ENCODE measurements around the gene TNFRSF17. TPM values are rescaled to one million over a fixed set of nuclear protein-coding genes. Genes with fewer than 3 reads are reported as not detected.
A peak's percentile ranks its signal among the peaks of the same experiment; 100 is the strongest.
"Not testable (repeated sequence)": the region's sequence is repeated elsewhere in the genome, so short reads cannot be mapped to it uniquely, and the experiment has no call there.

Gene TNFRSF17
- total RNA-seq (under 1 TPM; 0.20 to 0.22 TPM), polyA plus RNA-seq (ENCODE audit: insufficient read length in 2 of 2) (under 1 TPM in 1 of 2 donors, not detected in 1; 0.29 TPM)
- long read RNA-seq, donor 1: 0 reads
- long read RNA-seq, donor 2: 0 reads
- long read RNA-seq, donor 3: 0 reads
- long read RNA-seq, donor 4: 0 reads

DNA sequence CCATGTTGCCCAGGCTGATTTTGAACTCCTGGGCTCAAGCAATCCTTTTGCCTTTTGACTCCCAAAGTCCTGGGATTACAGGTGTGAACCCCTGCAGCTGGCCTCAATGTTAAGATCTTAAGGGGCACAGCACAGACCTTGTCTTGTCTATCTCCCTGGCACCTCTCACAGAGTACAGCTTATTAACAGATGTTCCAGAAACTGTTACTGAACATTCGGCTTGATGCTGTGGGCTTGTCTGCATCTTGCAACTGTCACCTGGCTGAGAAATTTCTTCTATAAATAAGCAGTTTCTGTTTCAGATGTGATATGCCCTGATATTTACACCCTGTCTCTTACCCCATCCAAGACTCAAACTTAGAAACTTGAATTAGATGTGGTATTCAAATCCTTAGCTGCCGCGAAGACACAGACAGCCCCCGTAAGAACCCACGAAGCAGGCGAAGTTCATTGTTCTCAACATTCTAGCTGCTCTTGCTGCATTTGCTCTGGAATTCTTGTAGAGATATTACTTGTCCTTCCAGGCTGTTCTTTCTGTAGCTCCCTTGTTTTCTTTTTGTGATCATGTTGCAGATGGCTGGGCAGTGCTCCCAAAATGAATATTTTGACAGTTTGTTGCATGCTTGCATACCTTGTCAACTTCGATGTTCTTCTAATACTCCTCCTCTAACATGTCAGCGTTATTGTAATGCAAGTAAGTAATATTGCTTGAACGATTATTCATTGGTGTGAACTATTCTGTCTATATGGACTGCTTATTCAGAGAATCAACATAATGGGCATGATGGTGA lies at the start of gene TNFRSF17:
Gene TNFRSF17, plus strand, starts transcription at position 450 of the 791 bp plus-strand sequence. Its CDS starts 115 bp downstream, at position 565.
- WGBS (ENCODE audit: insufficient coverage): 64% methylated on average over 5 of the region's 9 CpGs
- Histone ChIP-seq H3K4me1 (ENCODE audit: control insufficient read depth, insufficient read depth, low read length) (no peaks in the 10 kb centered on the region), H3K9me3 (ENCODE audit: control insufficient read depth, insufficient read depth, low read length) (no peaks in the 10 kb centered on the region), H3K36me3 (ENCODE audit: control insufficient read depth, insufficient read depth, low read length) (no peaks in the 10 kb centered on the region), H3K4me3 (ENCODE audit: low read depth, low read length) (no peak within 1 kb of the TSS), H3K27me3 (ENCODE audit: control insufficient read depth, insufficient read depth, low read length) (no peaks in the 10 kb centered on the region), H3K27ac (ENCODE audit: low read depth, low read length) (no peak within 1 kb of the TSS)
- DNase-seq (ENCODE audit: low read depth in 4 of 6, low spot score in 6 of 6): no peak

DNA sequence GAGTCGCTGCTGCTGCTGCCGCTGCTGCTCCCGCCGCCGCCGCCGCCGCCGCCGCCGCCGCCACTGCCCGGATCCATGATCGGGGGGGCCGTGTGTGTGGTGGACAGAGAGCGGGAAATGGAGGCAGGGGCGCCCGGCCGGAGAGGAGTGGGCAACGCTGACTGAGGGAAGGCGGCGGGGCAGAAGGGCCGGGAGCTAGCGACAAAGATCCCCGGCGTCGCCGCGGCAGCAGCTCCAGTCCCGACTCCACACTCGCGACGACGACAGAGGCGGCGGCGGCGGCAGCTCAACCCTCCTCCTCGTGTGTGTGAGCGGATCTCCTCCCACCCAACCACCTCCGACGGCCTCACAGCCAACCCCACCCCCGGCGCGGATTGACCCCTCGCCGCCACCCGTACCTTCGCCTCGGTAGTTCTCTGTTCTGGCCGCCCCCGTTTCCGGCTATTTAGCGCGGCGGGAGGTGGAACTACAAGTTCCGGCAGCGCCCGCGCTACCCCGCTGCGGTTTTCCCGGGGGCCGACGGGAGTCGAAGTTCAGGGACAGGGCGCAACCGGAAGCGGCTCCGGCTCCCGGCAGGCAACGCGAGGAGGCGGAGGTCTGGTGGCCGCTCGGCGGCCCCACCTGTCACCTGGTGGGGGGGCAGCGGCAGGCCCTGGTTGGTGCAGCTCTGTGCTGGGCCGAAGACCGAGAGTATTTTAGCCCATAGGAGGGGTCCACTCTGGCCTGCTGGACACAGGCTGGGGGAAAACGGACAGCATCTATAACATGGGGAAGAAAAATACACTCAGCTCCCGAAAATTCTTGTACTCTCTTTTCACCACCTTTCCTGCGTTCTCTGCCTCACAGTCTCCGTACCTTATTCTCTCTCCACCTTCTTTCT lies 49.1 kb upstream of the TNFRSF17 start, which contains the start of gene GSPT1:
Gene GSPT1, minus strand, starts transcription at position 313 of the 880 bp plus-strand sequence. Its CDS starts 236 bp downstream, at position 77.
- peaks cover 7% of the 10 kb centered on the region for H3K4me1 ChIP-seq (ENCODE audit: control insufficient read depth, insufficient read depth, low read length)
- H3K9me3 ChIP-seq (ENCODE audit: control insufficient read depth, insufficient read depth, low read length): no peaks in the 10 kb centered on the region
- no peaks in the 10 kb centered on the region for H3K27me3 ChIP-seq (ENCODE audit: control insufficient read depth, insufficient read depth, low read length)
- H3K4me3 ChIP-seq (ENCODE audit: low read depth, low read length): peak within 1 kb of the TSS; percentile 79
- DNase-seq (ENCODE audit: low read depth in 4 of 6, low spot score in 6 of 6): peak; percentile 89 to 99 (median 98)
- H3K36me3 ChIP-seq (ENCODE audit: control insufficient read depth, insufficient read depth, low read length): no peaks in the 10 kb centered on the region
- H3K27ac ChIP-seq (ENCODE audit: low read depth, low read length): peak within 1 kb of the TSS; percentile 88
- WGBS (ENCODE audit: insufficient coverage): under 1% methylated on average over 84 of the region's 84 CpGs

DNA sequence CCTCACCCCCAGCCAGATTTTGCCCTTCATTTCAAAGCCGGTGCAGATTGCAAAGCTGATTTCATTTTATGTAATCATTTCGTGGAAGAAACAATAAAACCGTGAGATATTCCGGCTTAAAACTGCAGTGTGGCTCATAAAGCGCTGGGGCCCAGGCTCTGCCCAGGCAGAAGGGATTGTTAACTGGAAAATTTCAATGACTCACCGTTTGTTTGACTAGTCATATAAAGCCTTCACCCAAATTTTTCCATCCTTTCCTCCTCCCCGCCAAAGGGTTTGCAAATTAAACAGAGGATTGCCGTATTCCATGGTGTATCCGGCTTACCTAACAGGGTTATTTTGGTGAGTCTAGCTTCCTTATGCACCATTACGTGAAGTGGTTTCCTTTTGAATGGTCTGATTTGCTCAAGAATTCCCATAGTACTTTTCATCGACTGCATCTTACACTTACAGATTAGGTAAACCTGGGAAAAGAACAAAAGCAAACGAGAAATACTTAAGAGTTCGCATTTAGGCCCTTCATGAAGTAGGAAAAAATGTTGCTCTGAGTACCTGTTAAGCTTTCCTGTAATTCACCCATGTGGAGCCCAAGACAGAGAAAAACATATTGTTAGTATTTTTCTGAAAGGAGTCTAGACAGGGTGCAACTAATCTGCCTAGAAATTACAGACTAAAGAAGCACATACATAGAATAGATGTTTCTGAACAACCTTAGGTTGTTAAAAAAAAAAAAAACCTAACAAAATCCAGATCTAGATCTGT lies 48.3 kb upstream of the TNFRSF17 start:
- peaks cover 7% of the 10 kb centered on the region for H3K4me1 ChIP-seq (ENCODE audit: control insufficient read depth, insufficient read depth, low read length)
- H3K27me3 ChIP-seq (ENCODE audit: control insufficient read depth, insufficient read depth, low read length): no peaks in the 10 kb centered on the region
- WGBS (ENCODE audit: insufficient coverage): 60% methylated on average over 7 of the region's 13 CpGs
- H3K27ac ChIP-seq (ENCODE audit: low read depth, low read length): peak overlapping the region; percentile 29
- H3K9me3 ChIP-seq (ENCODE audit: control insufficient read depth, insufficient read depth, low read length): no peaks in the 10 kb centered on the region
- H3K4me3 ChIP-seq (ENCODE audit: low read depth, low read length): peak overlapping the region; percentile 79
- no peak for DNase-seq (ENCODE audit: low read depth in 4 of 6, low spot score in 6 of 6)
- no peaks in the 10 kb centered on the region for H3K36me3 ChIP-seq (ENCODE audit: control insufficient read depth, insufficient read depth, low read length)

DNA sequence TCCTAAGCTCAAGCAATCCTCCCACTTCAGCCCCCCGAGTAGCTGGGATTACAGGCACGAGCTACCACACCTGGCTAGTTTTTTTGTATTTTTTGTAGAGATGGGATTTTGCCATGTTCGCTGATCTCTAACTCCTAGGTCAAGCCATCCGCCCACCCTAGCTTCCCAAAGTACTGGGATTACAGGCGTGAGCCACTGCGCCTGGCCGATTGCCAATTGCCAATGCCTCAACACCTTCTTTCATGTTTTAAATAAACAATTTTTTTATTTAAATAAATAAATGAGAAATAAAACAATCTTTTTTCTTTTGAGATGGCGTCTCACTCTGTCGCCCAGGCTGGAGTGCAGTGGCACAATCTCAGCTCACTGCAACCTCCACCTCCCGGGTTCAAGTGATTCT lies 41.0 kb upstream of the TNFRSF17 start:
- not testable (repeated sequence) for H3K27ac ChIP-seq (ENCODE audit: low read depth, low read length); DNase-seq (ENCODE audit: low read depth in 4 of 6, low spot score in 6 of 6); H3K36me3 ChIP-seq (ENCODE audit: control insufficient read depth, insufficient read depth, low read length); H3K4me3 ChIP-seq (ENCODE audit: low read depth, low read length); H3K9me3 ChIP-seq (ENCODE audit: control insufficient read depth, insufficient read depth, low read length); H3K27me3 ChIP-seq (ENCODE audit: control insufficient read depth, insufficient read depth, low read length); H3K4me1 ChIP-seq (ENCODE audit: control insufficient read depth, insufficient read depth, low read length)
- no CpG with 5 or more reads among the region's 10 CpGs for WGBS (ENCODE audit: insufficient coverage)

DNA sequence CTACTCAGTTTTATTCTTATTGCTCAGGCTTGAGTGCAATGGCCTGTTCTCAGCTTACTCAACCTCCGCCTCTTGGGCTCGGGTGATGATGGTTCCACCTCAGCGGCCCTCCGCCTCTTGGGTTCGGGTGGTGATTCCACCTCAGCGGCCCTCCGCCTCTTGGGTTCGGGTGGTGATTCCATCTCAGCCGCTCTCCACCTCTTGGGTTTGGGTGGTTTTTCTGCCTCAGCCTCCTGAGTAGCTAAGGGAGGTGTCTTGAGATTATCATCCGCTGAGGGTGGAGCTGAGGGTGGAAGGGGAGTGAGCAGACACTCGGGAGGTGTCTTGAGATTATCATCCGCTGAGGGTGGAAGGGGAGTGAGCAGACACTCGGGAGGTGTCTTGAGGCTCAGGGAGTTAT lies 37.7 kb upstream of the TNFRSF17 start:
- WGBS (ENCODE audit: insufficient coverage): 100% methylated on average over 2 of the region's 13 CpGs
- DNase-seq (ENCODE audit: low read depth in 4 of 6, low spot score in 6 of 6); H3K9me3 ChIP-seq (ENCODE audit: control insufficient read depth, insufficient read depth, low read length); H3K27ac ChIP-seq (ENCODE audit: low read depth, low read length); H3K27me3 ChIP-seq (ENCODE audit: control insufficient read depth, insufficient read depth, low read length); H3K4me3 ChIP-seq (ENCODE audit: low read depth, low read length); H3K36me3 ChIP-seq (ENCODE audit: control insufficient read depth, insufficient read depth, low read length); H3K4me1 ChIP-seq (ENCODE audit: control insufficient read depth, insufficient read depth, low read length): not testable (repeated sequence)

DNA sequence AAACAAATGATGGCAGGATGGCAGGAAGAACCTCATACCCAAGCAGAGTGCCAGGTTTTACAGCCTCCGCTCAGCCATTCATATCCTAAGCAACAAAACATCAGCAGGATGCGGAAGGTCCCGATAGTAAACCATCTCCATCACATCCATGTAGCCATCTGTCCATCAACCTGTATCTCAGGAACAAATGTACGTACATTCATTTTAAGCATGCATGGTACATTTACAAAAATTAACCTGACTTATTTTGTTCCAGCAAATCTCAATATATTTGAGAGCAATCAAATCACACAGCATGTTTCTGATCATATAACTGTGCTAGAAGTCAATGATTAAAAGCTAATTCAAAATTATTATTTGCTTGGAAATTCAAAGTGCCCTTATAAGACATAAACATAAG lies 23.1 kb upstream of the TNFRSF17 start, which contains the start of gene NPIPB2:
Gene NPIPB2, minus strand, starts transcription at position 101 of the 400 bp plus-strand sequence. Its CDS starts 0 bp downstream, at position 101.
- not testable (repeated sequence) for H3K4me3 ChIP-seq (ENCODE audit: low read depth, low read length); H3K27ac ChIP-seq (ENCODE audit: low read depth, low read length); H3K27me3 ChIP-seq (ENCODE audit: control insufficient read depth, insufficient read depth, low read length); H3K4me1 ChIP-seq (ENCODE audit: control insufficient read depth, insufficient read depth, low read length); H3K9me3 ChIP-seq (ENCODE audit: control insufficient read depth, insufficient read depth, low read length); H3K36me3 ChIP-seq (ENCODE audit: control insufficient read depth, insufficient read depth, low read length); DNase-seq (ENCODE audit: low read depth in 4 of 6, low spot score in 6 of 6)
- WGBS (ENCODE audit: insufficient coverage): no CpG with 5 or more reads among the region's 4 CpGs

DNA sequence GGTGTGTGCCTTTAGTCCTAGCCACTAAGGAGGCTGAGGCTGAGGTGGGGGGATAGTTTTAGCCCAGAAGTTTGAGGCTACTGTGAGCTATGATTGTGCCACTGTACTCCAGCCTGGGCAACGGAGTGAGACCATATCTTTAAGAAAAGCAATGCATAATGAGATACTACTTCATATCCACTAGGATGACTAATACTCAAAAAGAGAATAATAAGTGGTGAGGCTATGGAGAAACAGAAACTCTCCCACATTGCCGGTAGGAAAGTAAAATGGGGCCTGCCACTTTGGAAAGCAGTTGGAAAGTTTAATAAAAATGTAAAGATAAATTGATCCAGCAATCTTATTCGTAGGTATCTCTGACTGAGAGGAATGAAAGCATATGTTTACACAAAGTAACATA lies 18.6 kb upstream of the TNFRSF17 start:
- H3K27ac ChIP-seq (ENCODE audit: low read depth, low read length): no peak overlapping the region
- no peaks in the 10 kb centered on the region for H3K27me3 ChIP-seq (ENCODE audit: control insufficient read depth, insufficient read depth, low read length)
- no peak for DNase-seq (ENCODE audit: low read depth in 4 of 6, low spot score in 6 of 6)
- WGBS (ENCODE audit: insufficient coverage): no CpG with 5 or more reads among the region's 3 CpGs
- no peaks in the 10 kb centered on the region for H3K36me3 ChIP-seq (ENCODE audit: control insufficient read depth, insufficient read depth, low read length)
- H3K9me3 ChIP-seq (ENCODE audit: control insufficient read depth, insufficient read depth, low read length): no peaks in the 10 kb centered on the region
- H3K4me1 ChIP-seq (ENCODE audit: control insufficient read depth, insufficient read depth, low read length): no peaks in the 10 kb centered on the region
- no peak overlapping the region for H3K4me3 ChIP-seq (ENCODE audit: low read depth, low read length)

DNA sequence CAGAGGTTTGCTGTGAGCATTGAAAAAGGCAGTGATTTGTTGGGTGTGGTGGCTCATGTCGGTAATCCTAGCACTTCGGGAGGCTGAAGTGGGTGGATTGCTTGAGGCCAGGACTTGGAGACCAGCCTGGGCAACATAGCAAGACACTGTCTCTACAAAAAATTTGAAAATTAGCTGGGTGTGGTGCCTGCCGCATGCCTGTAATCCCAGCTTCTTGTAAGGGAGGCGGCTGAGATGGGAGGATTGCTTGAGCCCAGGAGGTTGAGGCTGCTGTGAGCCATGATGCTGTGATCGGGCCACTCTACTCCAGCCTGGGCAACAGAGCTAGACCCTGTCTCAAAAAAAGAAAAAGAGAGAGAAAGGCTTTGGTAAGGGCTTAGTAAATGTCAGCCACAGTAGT lies 16.2 kb upstream of the TNFRSF17 start:
- DNase-seq (ENCODE audit: low read depth in 4 of 6, low spot score in 6 of 6): no peak
- 100% methylated on average over 5 of the region's 5 CpGs for WGBS (ENCODE audit: insufficient coverage)
- H3K36me3 ChIP-seq (ENCODE audit: control insufficient read depth, insufficient read depth, low read length): no peaks in the 10 kb centered on the region
- no peaks in the 10 kb centered on the region for H3K27me3 ChIP-seq (ENCODE audit: control insufficient read depth, insufficient read depth, low read length)
- no peak overlapping the region for H3K27ac ChIP-seq (ENCODE audit: low read depth, low read length)
- H3K4me1 ChIP-seq (ENCODE audit: control insufficient read depth, insufficient read depth, low read length): no peaks in the 10 kb centered on the region
- H3K4me3 ChIP-seq (ENCODE audit: low read depth, low read length): no peak overlapping the region
- no peaks in the 10 kb centered on the region for H3K9me3 ChIP-seq (ENCODE audit: control insufficient read depth, insufficient read depth, low read length)

DNA sequence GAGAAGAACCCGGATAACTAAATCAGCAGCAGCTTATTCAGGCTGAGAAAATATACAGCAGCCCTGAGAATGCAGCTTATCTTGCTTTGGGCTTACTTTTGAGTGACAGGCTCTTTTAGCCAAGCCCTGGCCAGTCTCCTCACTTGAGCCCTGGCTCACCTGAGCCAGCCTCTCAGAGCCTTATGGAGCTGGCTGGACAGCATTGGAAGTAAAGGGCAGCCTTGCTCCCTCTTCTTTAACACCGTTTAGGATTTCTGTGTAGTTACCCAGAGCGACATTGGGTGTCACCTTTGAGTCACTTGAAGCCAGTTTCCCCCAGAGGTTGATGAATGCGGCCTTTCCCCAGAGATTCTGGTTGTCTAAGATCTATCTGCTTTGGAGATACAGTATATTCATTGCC lies 15.5 kb upstream of the TNFRSF17 start:
- Histone ChIP-seq H3K4me1 (ENCODE audit: control insufficient read depth, insufficient read depth, low read length) (no peaks in the 10 kb centered on the region), H3K4me3 (ENCODE audit: low read depth, low read length) (no peak overlapping the region), H3K36me3 (ENCODE audit: control insufficient read depth, insufficient read depth, low read length) (no peaks in the 10 kb centered on the region), H3K27ac (ENCODE audit: low read depth, low read length) (no peak overlapping the region), H3K27me3 (ENCODE audit: control insufficient read depth, insufficient read depth, low read length) (no peaks in the 10 kb centered on the region), H3K9me3 (ENCODE audit: control insufficient read depth, insufficient read depth, low read length) (no peaks in the 10 kb centered on the region)
- peak in 3 of 6 donors; percentile 17 to 79 (median 69) for DNase-seq (ENCODE audit: low read depth in 4 of 6, low spot score in 6 of 6)
- 35% methylated on average over 2 of the region's 4 CpGs for WGBS (ENCODE audit: insufficient coverage)

Measured in spinal cord (tissue), 10 donors.